NCI-H748 treated with DMSO at 0.1 percent for 48 hours (cell line): ENCODE measurements around the gene LUC7L2.
A peak's percentile ranks its signal among the peaks of the same experiment; 100 is the strongest.
"Not testable (repeated sequence)": the region's sequence is repeated elsewhere in the genome, so short reads cannot be mapped to it uniquely, and the experiment has no call there.

Experiments
- DNase-seq: peaks from one replicate; lab custom pipeline; 2025; lab: John Stamatoyannopoulos, UW

The LUC7L2 gene

DNA sequence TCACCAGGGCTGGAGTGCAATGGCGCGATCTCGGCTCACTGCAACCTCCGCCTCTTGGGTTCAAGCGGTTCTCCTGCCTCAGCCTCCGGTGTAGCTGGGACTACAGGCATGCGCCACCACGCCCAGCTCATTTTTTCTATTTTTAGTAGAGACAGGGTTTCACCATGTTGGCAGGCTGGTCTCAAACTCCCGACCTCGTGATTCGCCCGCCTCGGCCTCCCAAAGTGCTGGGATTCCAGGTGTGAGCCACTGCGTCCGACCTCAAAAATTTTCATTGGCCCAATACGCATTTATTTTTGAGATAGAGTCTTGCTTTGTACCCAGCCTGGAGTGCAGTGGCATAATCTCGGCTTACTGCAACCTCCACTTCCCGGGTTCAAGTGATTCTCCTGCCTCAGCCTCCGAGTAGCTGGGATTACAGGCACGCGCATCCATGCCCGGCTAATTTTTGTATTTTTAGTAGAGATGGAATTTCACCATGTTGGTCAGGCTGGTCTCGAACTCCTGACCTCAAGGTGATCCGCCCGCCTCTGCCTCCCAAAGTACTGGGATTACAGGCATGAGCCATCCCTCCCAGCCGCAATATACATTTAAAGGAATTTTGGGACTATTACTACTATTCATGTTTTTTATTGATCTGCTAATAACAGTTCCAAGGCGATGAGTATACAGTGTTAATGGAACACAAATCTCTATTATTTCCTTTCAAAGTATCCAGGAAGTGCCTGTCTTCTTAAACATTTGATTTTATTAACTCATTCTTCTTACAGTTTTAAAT is 1.8 kb upstream of the LUC7L2 start:
- DNase-seq = not testable (repeated sequence)

GRCh38 chr7:139358541-139359365 is 941 bp upstream of the LUC7L2 start:
- DNase-seq = peak; percentile 67

- DNase-seq = peak; percentile 94
Measured at GRCh38 chr7:139360210-139360947, 685 bp downstream of the LUC7L2 start.

DNA sequence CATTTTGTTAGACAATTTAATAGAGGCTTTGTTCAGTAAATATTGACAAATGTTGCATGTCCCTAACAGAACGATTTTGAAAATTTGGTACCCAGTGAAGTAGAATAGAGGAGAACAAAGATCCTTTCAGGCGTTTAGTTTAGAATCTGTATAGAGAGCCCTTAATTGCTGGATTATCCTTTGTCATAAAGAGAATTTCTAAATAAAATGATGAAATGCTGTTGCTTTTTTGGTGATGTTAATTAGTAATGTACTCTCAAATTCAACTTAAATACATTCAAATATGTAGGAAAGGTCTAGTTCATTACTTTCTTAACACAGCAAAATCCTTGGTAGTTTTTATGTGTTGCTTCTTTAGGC is 1.2 kb downstream of the LUC7L2 start:
- no peak for DNase-seq

DNA sequence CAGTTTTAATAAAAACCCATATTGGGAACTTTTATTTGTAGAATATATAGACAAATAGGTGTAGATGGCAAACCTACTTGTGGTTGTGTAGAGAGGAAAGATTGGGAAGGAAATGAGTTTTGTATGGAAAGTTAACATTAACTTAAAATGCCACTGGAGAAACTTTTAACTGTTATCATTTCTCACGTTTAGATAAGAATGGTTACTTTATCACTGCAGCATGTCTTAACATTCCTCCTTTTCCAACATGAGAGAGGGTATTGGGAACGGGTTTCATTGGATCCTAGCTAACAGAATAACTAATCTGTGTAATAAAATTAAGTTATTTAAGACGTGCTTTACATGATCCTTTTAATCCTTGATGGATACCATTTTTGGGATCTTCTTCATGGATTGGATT is 1.8 kb downstream of the LUC7L2 start:
- DNase-seq = no peak

DNA sequence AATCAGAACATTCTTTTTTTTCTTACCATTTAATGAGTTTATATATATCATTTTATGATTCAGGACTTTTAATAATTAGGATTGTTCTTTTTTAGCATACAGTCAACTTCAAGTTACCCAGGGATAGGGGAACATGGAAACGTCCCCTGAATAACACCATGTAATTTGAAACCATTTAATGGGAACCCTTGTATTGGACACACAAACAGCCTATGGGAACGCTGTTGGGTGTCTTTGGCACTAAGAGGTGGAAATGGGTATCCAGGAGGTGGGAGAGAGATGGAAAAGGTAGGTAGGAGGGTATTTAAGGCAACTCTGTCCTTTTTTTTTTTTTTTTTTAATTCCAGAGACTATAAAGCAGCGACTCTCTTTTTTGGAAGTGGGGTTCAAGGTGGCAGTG is 2.6 kb downstream of the LUC7L2 start:
- DNase-seq = peak; percentile 55

DNA sequence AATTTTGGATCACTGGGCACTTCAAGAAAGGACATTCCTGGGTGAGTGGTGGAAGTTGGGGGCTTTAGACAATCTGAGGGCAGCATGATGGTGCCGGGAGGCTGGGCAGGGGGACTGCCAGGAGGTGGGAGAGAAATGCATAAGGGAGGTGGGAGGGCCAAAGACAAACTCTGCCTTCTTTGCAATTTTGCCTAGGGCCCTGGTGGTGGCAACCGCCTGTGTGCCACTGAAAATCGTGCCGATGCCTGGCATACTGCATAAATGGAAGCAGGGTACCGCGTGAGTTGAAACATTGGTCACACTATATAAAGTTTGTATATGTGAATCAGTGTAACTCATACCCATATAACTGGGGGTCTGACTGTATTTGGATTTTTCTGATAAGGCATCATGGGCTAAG is 3.3 kb downstream of the LUC7L2 start:
- no peak for DNase-seq

GRCh38 chr7:139365336-139365735 is 5.6 kb downstream of the LUC7L2 start:
- no peak for DNase-seq

DNA sequence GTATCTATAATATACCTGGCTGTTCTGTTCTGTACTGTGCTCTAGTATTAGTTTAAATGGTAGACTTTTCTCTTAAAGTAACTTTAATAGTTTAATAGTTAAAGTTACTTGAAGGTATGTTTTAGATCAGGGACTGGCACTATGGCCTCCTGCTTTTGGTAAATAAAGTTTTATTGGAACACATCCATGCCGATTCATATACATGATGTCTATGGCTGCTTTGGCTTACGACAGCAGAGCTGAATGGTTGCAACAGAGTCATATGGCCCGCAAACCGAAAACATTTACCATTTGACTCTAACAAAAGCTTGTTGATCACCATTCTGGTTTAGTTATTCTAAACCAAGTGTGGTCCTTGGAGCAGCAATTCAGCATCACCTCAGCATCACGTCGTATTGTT is 6.7 kb downstream of the LUC7L2 start:
- DNase-seq = no peak

DNA sequence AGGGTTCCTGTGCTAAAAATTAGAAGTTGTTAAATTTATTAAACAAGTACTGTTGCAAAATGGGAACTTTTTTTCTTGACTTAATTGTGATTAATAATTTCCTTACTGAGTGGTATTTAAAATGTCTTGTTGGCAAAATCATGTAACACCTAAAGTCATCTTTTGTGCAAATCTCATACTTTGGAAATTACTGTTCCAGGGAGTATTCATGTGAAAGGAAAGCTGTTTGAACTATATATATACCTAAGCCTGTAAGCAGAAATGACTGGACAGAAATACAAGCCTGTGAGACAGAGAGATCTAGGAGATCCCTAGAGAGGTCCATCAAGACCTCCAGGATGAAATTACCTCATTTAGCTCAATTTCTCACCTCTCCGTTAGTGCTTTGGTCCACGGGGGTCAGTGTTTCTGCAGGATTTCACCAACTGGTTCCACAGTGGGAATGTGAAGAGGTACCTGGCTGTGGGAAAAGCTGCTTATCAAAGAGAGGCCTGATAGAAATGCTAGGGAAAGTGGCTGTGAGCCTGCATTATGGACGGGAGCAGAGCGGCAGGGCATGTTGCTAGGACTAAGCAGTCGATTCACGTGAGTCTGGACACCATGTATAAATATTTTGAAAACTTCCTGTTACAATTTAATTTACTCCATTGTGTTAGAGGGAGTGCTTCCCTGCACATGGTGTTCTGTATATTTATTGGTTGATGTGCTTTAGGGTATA is 7.9 kb downstream of the LUC7L2 start:
- DNase-seq = no peak

DNA sequence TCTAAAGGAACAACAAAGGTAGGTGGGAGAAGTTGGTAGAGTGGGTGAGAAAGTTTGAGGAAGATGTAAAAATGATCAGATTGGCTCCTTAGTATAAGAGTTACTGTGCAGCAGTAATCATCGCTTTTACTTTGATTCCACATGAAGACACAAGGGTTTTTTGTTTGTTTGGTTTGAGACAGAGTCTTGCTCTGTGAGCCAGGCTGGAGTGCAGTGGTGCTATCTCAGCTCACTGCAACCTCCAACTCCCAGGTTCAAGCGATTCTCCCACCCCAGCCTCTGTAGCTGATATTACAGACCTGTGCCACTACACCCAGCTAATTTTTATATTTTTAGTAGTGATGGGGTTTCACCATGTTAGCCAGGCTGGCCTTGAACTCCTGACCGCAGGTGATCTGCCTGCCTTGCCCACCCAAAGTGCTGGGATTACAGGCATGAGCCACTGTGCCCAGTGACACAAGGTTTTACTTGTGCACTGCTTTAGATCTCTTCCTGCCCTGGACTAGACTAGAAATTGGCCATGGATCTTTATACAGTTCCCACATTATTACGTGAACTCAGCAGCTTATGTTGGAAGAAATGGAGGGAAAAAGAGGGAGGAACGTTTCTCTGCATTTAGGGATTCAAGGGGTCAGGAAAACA is 10.7 kb downstream of the LUC7L2 start:
- no peak for DNase-seq

DNA sequence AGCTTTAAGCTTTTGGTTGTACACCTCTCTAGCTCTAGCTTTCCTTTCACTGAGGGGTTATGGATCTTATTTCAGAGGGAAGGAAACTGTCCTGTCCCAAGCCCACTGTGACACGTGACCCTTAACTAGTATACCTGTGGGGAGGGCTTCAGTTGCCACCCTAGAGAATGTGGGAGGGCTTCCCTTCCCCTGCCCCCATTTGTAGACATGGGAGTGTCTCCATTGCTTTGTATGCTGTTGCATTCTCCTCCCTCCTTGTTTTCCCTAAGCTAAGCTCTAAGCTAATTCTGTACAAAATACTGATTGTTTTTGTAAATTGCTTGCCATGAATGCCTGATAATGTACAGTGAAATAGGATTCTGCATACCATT is 11.2 kb downstream of the LUC7L2 start:
- DNase-seq = no peak

DNA sequence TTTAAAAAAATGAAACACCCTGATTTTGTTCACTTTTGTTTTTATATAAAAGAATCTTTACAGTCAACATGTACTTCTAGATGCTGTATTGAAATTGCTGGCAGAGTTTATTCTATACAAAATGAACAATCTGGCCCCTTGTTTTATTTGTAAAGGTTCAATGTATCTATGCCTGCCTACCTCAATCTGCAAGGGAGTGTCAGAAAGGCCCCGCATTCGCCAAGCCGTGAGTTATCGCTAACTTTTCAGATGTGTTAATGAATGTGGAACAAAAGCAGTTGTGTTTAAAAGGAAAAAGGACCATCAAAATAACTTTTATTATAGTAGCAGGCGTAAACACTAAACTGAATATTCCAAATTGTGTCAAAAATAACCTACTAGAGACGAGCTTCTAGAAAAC is 14.6 kb downstream of the LUC7L2 start:
- DNase-seq = no peak

DNA sequence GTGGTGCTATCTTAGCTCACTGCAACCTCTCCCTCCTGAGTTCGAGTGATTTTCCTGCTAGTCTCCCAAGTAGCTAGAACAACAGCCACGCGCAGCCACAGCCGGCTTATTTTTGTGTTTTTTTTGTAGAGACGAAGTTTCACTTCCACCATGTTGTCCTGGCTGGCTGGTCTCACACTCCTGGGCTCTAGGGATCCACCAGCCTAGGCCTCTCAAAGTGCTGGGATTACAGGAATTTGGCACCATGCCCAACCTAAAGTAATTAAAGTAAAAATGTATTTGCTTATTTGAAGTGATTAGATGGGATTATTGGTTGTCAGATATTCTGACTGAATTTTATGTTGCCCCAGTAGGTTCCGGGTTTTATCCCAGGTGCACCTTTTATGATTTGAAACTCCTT is 22.7 kb downstream of the LUC7L2 start:
- DNase-seq = no peak

- no peak for DNase-seq
Measured at GRCh38 chr7:139384611-139385010, 24.9 kb downstream of the LUC7L2 start.

DNA sequence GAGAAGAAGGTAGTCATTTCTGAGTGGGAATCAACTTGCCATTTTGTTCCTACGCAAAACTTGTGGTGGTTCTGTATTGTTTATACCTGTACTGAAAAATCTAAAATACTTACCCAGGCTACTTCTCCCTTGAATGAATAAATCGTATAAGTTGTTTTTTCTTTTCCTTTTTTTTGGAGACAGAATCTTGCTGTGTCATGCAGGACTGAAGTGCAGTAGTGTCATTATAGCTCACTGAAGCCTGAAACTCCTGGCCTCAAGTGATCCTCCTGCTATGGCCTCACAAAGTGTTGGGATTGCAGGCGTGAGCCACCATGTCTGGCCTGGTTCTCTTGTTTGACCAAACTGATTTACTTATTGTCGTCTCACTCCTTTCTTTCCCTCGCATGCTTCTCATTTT is 27.9 kb downstream of the LUC7L2 start:
- DNase-seq = no peak

DNA sequence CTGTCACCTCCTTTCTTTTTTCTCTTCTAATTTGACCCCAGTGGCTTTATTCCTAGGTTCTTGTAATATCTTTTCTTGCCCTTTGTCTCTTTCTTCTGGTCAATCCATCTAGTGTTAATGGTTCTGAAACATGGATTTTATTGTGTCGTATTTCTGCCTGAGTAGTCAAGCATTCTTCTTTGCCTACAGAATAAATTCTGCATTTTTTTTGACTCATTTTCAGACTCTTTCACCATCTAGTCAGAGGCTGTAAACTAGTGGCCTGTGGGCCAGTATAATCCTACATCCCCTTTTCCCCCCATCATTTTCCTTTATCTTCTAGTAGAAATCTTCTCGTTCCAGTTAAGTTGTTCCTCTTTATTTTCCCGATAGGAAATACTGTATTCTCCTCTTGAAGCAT is 29.4 kb downstream of the LUC7L2 start:
- no peak for DNase-seq

GRCh38 chr7:139389774-139390173 is 30.1 kb downstream of the LUC7L2 start:
- no peak for DNase-seq

DNA sequence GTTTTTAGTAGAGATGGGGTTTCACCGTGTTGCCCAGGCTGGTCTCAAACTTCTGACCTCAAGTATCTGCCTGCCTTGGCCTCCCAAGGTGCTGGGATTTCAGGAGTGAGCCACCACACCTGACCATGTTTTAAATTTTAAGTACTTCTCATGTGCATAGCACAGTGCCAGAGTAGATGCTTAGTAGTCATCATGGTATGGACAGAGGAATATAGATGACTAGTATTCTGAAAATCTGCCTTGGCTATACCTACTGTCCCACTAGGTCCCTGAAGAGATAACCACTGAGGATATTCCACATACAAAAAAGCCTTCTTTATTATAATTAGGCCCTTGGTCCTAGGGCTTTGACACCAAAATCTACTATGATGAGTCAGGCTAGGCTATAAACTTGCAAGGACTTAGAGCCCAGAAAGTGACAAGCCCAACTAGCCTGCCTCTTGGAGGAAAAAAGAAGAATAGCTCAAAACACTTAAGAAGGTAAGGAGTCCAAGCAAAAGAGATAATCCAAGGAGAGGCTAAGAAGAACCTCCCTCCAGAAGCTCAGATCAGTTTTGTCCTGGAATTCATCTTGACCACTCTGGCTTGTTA is 34.0 kb downstream of the LUC7L2 start:
- DNase-seq = no peak

- no peak for DNase-seq
Measured at GRCh38 chr7:139394540-139394939, 34.8 kb downstream of the LUC7L2 start.

- DNase-seq = no peak
Measured at GRCh38 chr7:139396323-139396951, 36.7 kb downstream of the LUC7L2 start.
